ENCODE results near the gene ICE1. TPM values are rescaled to one million over a fixed set of nuclear protein-coding genes. Genes with fewer than 3 reads are reported as not detected.

Gene ICE1
- polyA plus RNA-seq, 2 of the 4 experiments (the other 2 are of a cell fraction): 16.3 to 33.1 TPM

DNA sequence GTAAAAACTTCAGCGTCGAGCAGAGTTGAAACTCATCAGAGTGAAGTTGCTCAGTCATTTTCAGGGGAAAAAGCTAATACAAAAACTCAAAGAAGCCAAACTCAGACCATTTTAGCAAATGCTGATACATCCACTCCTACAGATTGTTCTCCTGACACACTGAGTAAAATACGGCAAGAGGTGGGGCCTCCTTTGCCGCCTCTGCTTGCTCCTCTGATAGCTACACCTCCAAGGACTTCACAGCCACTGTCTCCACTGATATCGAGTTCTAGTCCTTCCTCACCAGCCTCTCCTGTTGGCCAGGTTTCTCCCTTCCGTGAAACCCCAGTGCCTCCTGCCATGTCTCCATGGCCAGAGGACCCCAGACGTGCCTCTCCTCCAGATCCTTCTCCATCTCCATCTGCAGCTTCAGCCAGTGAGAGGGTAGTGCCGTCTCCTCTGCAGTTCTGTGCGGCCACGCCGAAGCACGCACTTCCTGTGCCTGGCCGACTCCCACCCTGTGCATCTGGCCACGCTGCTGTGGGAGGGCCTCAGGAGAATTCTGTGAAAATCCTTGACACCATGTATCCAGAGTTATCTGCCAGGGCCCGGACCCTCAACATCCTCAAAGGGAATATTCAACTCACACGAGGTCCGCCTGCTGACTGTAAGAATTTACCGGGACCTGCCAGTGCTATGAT is 41.7 kb downstream of the ICE1 start:
- no peaks in the 10 kb centered on the region for H3K4me1 ChIP-seq
- WGBS (ENCODE audit: missing lambda C conversion rate): 96% methylated on average over 18 of the region's 18 CpGs
- H3K9me3 ChIP-seq: no peaks in the 10 kb centered on the region
- no peak for FAIRE-seq
- POLR2A ChIA-PET: no interaction called here
- H3K27ac ChIP-seq: no peak overlapping the region
- no peak overlapping the region for H3K4me3 ChIP-seq
- no peak for TF ChIP-seq TP53 (CRISPR knock-in tag; IDR thresholded peaks at IDR 0.05)
- no peak for TF ChIP-seq JUN (IDR thresholded peaks at IDR 0.05)
- no peak for TF ChIP-seq MAX (IDR thresholded peaks at IDR 0.05)
- no peak for TF ChIP-seq POLR2AphosphoS2 (conservative IDR thresholded peaks at IDR 0.05; ENCODE audit: low read length)
- TF ChIP-seq, protein P1, sequence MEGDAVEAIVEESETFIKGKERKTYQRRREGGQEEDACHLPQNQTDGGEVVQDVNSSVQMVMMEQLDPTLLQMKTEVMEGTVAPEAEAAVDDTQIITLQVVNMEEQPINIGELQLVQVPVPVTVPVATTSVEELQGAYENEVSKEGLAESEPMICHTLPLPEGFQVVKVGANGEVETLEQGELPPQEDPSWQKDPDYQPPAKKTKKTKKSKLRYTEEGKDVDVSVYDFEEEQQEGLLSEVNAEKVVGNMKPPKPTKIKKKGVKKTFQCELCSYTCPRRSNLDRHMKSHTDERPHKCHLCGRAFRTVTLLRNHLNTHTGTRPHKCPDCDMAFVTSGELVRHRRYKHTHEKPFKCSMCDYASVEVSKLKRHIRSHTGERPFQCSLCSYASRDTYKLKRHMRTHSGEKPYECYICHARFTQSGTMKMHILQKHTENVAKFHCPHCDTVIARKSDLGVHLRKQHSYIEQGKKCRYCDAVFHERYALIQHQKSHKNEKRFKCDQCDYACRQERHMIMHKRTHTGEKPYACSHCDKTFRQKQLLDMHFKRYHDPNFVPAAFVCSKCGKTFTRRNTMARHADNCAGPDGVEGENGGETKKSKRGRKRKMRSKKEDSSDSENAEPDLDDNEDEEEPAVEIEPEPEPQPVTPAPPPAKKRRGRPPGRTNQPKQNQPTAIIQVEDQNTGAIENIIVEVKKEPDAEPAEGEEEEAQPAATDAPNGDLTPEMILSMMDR (IDR thresholded peaks at IDR 0.05): no peak
- TF ChIP-seq, protein P2, sequence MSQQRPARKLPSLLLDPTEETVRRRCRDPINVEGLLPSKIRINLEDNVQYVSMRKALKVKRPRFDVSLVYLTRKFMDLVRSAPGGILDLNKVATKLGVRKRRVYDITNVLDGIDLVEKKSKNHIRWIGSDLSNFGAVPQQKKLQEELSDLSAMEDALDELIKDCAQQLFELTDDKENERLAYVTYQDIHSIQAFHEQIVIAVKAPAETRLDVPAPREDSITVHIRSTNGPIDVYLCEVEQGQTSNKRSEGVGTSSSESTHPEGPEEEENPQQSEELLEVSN (IDR thresholded peaks at IDR 0.05; ENCODE audit: borderline replicate concordance, low read depth): no peak
- TF ChIP-seq HOXB13 (CRISPR knock-in tag; IDR thresholded peaks at IDR 0.05; ENCODE audit: low read depth): no peak
- TF ChIP-seq PHF8 (IDR thresholded peaks at IDR 0.05; ENCODE audit: borderline replicate concordance, low read depth): no peak
- TF ChIP-seq, protein P3, sequence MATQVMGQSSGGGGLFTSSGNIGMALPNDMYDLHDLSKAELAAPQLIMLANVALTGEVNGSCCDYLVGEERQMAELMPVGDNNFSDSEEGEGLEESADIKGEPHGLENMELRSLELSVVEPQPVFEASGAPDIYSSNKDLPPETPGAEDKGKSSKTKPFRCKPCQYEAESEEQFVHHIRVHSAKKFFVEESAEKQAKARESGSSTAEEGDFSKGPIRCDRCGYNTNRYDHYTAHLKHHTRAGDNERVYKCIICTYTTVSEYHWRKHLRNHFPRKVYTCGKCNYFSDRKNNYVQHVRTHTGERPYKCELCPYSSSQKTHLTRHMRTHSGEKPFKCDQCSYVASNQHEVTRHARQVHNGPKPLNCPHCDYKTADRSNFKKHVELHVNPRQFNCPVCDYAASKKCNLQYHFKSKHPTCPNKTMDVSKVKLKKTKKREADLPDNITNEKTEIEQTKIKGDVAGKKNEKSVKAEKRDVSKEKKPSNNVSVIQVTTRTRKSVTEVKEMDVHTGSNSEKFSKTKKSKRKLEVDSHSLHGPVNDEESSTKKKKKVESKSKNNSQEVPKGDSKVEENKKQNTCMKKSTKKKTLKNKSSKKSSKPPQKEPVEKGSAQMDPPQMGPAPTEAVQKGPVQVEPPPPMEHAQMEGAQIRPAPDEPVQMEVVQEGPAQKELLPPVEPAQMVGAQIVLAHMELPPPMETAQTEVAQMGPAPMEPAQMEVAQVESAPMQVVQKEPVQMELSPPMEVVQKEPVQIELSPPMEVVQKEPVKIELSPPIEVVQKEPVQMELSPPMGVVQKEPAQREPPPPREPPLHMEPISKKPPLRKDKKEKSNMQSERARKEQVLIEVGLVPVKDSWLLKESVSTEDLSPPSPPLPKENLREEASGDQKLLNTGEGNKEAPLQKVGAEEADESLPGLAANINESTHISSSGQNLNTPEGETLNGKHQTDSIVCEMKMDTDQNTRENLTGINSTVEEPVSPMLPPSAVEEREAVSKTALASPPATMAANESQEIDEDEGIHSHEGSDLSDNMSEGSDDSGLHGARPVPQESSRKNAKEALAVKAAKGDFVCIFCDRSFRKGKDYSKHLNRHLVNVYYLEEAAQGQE (IDR thresholded peaks at IDR 0.05): no peak
- TF ChIP-seq, protein P4, sequence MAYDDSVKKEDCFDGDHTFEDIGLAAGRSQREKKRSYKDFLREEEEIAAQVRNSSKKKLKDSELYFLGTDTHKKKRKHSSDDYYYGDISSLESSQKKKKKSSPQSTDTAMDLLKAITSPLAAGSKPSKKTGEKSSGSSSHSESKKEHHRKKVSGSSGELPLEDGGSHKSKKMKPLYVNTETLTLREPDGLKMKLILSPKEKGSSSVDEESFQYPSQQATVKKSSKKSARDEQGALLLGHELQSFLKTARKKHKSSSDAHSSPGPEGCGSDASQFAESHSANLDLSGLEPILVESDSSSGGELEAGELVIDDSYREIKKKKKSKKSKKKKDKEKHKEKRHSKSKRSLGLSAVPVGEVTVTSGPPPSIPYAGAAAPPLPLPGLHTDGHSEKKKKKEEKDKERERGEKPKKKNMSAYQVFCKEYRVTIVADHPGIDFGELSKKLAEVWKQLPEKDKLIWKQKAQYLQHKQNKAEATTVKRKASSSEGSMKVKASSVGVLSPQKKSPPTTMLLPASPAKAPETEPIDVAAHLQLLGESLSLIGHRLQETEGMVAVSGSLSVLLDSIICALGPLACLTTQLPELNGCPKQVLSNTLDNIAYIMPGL (CRISPR knock-in tag; IDR thresholded peaks at IDR 0.05; ENCODE audit: borderline replicate concordance): no peak
- no peak for TF ChIP-seq SREBF2 (IDR thresholded peaks at IDR 0.05)
- CTCF ChIA-PET: interaction anchor here (1.3 kb wide), 2 partner anchors 11 to 1118 kb away, joined by 3 read pairs; no protein-coding TSS in a partner anchor
- DNase-seq (ENCODE audit: low read depth in 1 of 2, low spot score in 1 of 2): no peak
- no peak for ATAC-seq
- no peak overlapping the region for H3K4me2 ChIP-seq

- DNase-seq (ENCODE audit: low read depth in 1 of 2, low spot score in 1 of 2) (no peak), FAIRE-seq (no peak), ATAC-seq (0 out of 6 replicates have a peak, but pooled peaks of 1 of the 2 experiments have one; percentile 31)
- 90% methylated on average over 5 of the region's 5 CpGs for WGBS (ENCODE audit: missing lambda C conversion rate)
- POLR2A ChIA-PET: no interaction called here
- H3K4me3 ChIP-seq: no peak overlapping the region
- H3K4me1 ChIP-seq: no peaks in the 10 kb centered on the region
- CTCF ChIA-PET: interaction anchor here (1.9 kb wide), 1 partner anchor 9 kb away, joined by 4 read pairs; no protein-coding TSS in a partner anchor
- no peak overlapping the region for H3K4me2 ChIP-seq
- no peaks in the 10 kb centered on the region for H3K9me3 ChIP-seq
- H3K27ac ChIP-seq: no peak overlapping the region
- TF ChIP-seq ELK1 (IDR thresholded peaks at IDR 0.05; ENCODE audit: low read depth, low read length) (no peak), RARB (CRISPR knock-in tag; IDR thresholded peaks at IDR 0.05) (no peak), JUNB (IDR thresholded peaks at IDR 0.05) (no peak), TFCP2L1 (CRISPR knock-in tag; IDR thresholded peaks at IDR 0.05) (no peak), ZC3H11A (IDR thresholded peaks at IDR 0.05) (no peak), NR3C1 (IDR thresholded peaks at IDR 0.05) (no peak), POLR2A (IDR thresholded peaks at IDR 0.05; ENCODE audit: low read length) (no peak)
- TF ChIP-seq, protein P4 (CRISPR knock-in tag; IDR thresholded peaks at IDR 0.05; ENCODE audit: borderline replicate concordance): no peak
- TF ChIP-seq, protein P3 (IDR thresholded peaks at IDR 0.05): no peak
These were observed 43.8 kb downstream of the ICE1 start for GRCh38 chr5:5466227-5466626.

Data from A549 (cell line).